A673 (cell line): ENCODE measurements around the gene MIEF1.

Source experiments
- CTCF ChIP-seq: fragments of 300-800, 200-600 bp; sonication (generic); conservative IDR thresholded peaks from 2 replicates; pipeline ENCODE4 v1.5.1; 2017; ENCODE audit warnings: low read depth, mild to moderate bottlenecking, antibody characterized with exemption, low read length, moderate library complexity, mixed read lengths
- EZH2 ChIP-seq: fragments of 200-600 bp; sonication (generic); IDR thresholded peaks from 2 replicates; pipeline ENCODE4 v1.6.1; 2017; ENCODE audit warnings: borderline replicate concordance, low read depth, mild to moderate bottlenecking, mixed read lengths, antibody characterized with exemption, low read length; ENCODE audit not compliant: poor library complexity, severe bottlenecking

DNA sequence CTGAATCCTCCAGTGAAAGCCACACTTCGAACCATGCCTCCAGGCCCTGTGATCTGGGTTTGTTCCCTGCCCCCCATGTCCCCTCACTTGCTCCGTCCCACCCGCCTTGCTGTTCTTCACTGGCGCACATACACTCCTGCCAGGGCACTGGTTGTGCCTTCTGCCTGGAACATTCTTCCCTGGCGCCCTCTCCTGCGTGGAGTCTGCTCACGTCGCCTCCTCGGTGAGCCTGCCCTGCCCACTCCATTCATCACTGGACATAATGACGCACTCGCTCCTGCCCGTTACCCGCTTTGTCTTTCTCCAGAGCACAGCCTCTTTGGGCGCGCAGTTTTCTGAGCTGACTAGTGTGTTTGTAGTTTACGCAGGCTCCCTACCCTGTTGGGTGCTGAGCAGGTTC is 21.0 kb upstream of the MIEF1 start:
- TF ChIP-seq EZH2 (no peak), CTCF (no peak)
